ENCODE measurements around the gene LIPC.

DNA sequence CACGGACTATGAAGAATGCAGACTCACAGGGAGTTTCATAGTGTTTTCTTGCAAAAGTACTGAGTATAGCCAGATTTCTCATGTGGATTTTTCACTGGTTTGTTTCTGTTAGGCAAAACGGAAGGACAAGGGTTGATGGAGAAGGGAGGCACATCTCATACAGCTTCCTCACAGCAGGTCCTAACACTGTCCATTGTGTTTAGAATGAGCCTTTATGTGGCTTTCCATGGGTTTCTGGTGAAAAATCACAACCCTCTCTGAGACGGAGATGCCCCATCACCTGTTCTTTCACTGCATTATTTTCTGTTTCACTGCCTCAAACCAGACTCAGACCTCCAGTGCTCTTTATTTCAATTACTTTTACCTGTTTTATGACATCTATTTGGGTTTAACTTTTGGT, 25.0 kb upstream of the LIPC start:
- TF ChIP-seq, protein P1, sequence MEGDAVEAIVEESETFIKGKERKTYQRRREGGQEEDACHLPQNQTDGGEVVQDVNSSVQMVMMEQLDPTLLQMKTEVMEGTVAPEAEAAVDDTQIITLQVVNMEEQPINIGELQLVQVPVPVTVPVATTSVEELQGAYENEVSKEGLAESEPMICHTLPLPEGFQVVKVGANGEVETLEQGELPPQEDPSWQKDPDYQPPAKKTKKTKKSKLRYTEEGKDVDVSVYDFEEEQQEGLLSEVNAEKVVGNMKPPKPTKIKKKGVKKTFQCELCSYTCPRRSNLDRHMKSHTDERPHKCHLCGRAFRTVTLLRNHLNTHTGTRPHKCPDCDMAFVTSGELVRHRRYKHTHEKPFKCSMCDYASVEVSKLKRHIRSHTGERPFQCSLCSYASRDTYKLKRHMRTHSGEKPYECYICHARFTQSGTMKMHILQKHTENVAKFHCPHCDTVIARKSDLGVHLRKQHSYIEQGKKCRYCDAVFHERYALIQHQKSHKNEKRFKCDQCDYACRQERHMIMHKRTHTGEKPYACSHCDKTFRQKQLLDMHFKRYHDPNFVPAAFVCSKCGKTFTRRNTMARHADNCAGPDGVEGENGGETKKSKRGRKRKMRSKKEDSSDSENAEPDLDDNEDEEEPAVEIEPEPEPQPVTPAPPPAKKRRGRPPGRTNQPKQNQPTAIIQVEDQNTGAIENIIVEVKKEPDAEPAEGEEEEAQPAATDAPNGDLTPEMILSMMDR (IDR thresholded peaks at IDR 0.05), result no peak
- TF ChIP-seq POLR2AphosphoS5 (IDR thresholded peaks at IDR 0.05; ENCODE audit: insufficient read depth in 1 of 2, low read depth in 1 of 2) (no peak), POLR2A (IDR thresholded peaks at IDR 0.05) (no peak)
